PC-9 (cell line): ENCODE results near the gene MSI2. TPM values are rescaled to one million over a fixed set of nuclear protein-coding genes. Genes with fewer than 3 reads are reported as not detected.
A peak's percentile ranks its signal among the peaks of the same experiment; 100 is the strongest.

Experiments used
- BruUV-seq: library from RNA; stranded (reverse); fragments of 400-500 nt; replicated peaks from 2 replicates; lab custom pipeline; 2021; lab: Mats Ljungman, UMichigan
- CTCF ChIA-PET: fragments of 300-600 bp; sonication (Branson Sonifier 250); formaldehyde crosslinking; loops from one replicate; lab custom pipeline; 2022; ENCODE audit warnings: antibody characterized with exemption; lab: Charles Lee
- POLR2A ChIA-PET: fragments of 300-600 bp; sonication (Branson Sonifier 250); formaldehyde crosslinking; loops from one replicate; lab custom pipeline; 2022; ENCODE audit warnings: antibody characterized with exemption; ENCODE audit not compliant: unreplicated experiment; lab: Charles Lee
- DNase-seq, 2 experiments: peaks; one replicate each; pipeline versions ENCODE4 v3.0.0 to v3.0.0-alpha.2; 2015 to 2022; ENCODE audit warnings: mixed read lengths in 1 of 2
- H2AFZ ChIP-seq: fragments of 200-600 bp; sonication (generic); 2 replicates; pipeline ENCODE4 v1.8.1; 2017; ENCODE audit warnings: antibody characterized with exemption
- H3F3A ChIP-seq: fragments of 200-600 bp; sonication (generic); 2 replicates; pipeline ENCODE4 v1.8.1; 2017; ENCODE audit warnings: antibody characterized with exemption, mild to moderate bottlenecking, low read depth; ENCODE audit not compliant: insufficient read depth
- H3K27ac ChIP-seq: fragments of 200-600 bp; sonication (generic); 2 replicates; pipeline ENCODE4 v1.6.1; 2016; ENCODE audit warnings: mixed run types
- H3K27me3 ChIP-seq: fragments of 200-600 bp; sonication (generic); 2 replicates; pipeline ENCODE4 v1.6.1; 2016; ENCODE audit warnings: low read depth, mixed run types; ENCODE audit not compliant: insufficient read depth
- H3K36me3 ChIP-seq: fragments of 200-600 bp; sonication (generic); 2 replicates; pipeline ENCODE4 v1.6.1; 2016; ENCODE audit warnings: low read depth, mixed run types
- H3K4me1 ChIP-seq: fragments of 200-600 bp; sonication (generic); replicated peaks from 2 replicates; pipeline ENCODE4 v1.6.1; 2016; ENCODE audit warnings: mixed run types; ENCODE audit not compliant: insufficient read depth
- H3K4me2 ChIP-seq: fragments of 200-600 bp; sonication (generic); 2 replicates; pipeline ENCODE4 v1.6.1; 2017; ENCODE audit warnings: mixed run types
- H3K4me3 ChIP-seq: fragments of 200-600 bp; sonication (generic); 2 replicates; pipeline ENCODE4 v1.6.1; 2016; ENCODE audit warnings: mixed run types
- H3K79me2 ChIP-seq: fragments of 200-600 bp; sonication (generic); 2 replicates; pipeline ENCODE4 v1.6.1; 2017; ENCODE audit warnings: low read depth, mixed run types
- H3K9me2 ChIP-seq: fragments of 200-600 bp; sonication (generic); 2 replicates; pipeline ENCODE4 v1.8.1; 2017; ENCODE audit warnings: mild to moderate bottlenecking; ENCODE audit not compliant: insufficient read depth
- H3K9me3 ChIP-seq: fragments of 200-600 bp; sonication (generic); 2 replicates; pipeline ENCODE4 v1.8.1; 2016; ENCODE audit warnings: low read depth; ENCODE audit not compliant: insufficient read depth
- H4K20me1 ChIP-seq: fragments of 200-600 bp; sonication (generic); 2 replicates; pipeline ENCODE4 v1.8.1; 2017; ENCODE audit not compliant: insufficient read depth
- CTCF ChIP-seq: fragments of 200-600 bp; sonication (generic); conservative IDR thresholded peaks from 2 replicates; pipeline ENCODE4 v1.6.1; 2017; ENCODE audit warnings: mixed run types, antibody characterized with exemption, mild to moderate bottlenecking, moderate library complexity
- EZH2 ChIP-seq: fragments of 200-600 bp; sonication (generic); IDR thresholded peaks from 2 replicates; pipeline ENCODE4 v1.8.0; 2017; ENCODE audit warnings: antibody characterized with exemption, low read depth
- intact Hi-C: fragments of 100-400 bp; cut with micrococcal nuclease; formaldehyde crosslinking; loops from one replicate; pipeline ENCODE4 v1.10.0; 2022; ENCODE audit not compliant: unreplicated experiment
- total RNA-seq: library from RNA; stranded (reverse); gene quantifications from 2 replicates; pipeline ENCODE4 v1.2.3, GENCODE V29; 2021

The MSI2 gene
- total RNA-seq, 1 experiment from 2014 or later = 15.7 TPM

- CTCF ChIA-PET = interaction anchor here (0.6 kb wide), 1 partner anchor 22 kb away, joined by 3 read pairs; no protein-coding TSS in a partner anchor
- intact Hi-C loops = no loop called here
- no peaks in the 10 kb centered on the region for H3K9me3 ChIP-seq
- POLR2A ChIA-PET = no interaction called here
- no peaks in the 10 kb centered on the region for H3K36me3 ChIP-seq
- peaks cover 33% of the 10 kb centered on the region; the same call in 1 of the 2 replicates for H3K27me3 ChIP-seq
- no peak overlapping the region for H2AFZ ChIP-seq
- no peak overlapping the region for H3K4me2 ChIP-seq
- no peak overlapping the region for H3K27ac ChIP-seq
- no peaks in the 10 kb centered on the region for H3K9me2 ChIP-seq
- TF ChIP-seq EZH2 (no peak), CTCF (no peak)
- H3F3A ChIP-seq = no peaks in the 10 kb centered on the region
- no peaks in the 10 kb centered on the region for H4K20me1 ChIP-seq
- BruUV-seq = no TSS peak
- no peaks in the 10 kb centered on the region for H3K79me2 ChIP-seq
- H3K4me3 ChIP-seq = no peak overlapping the region
- peak in 1 of 2 experiments; percentile 21 for DNase-seq
- H3K4me1 ChIP-seq = no peaks in the 10 kb centered on the region
Observed at GRCh38 chr17:57490111-57490845, 234.0 kb downstream of the MSI2 start.

- no peak overlapping the region for H2AFZ ChIP-seq
- H3K9me3 ChIP-seq = no peaks in the 10 kb centered on the region
- no peaks in the 10 kb centered on the region for H4K20me1 ChIP-seq
- ChIA-PET POLR2A (interaction anchor here (0.7 kb wide), 1 partner anchor 41 kb away, joined by 4 read pairs; no protein-coding TSS in a partner anchor), CTCF (no interaction called here)
- H3K4me3 ChIP-seq = no peak overlapping the region
- no peaks in the 10 kb centered on the region for H3K9me2 ChIP-seq
- H3F3A ChIP-seq = no peaks in the 10 kb centered on the region
- peaks cover 37% of the 10 kb centered on the region; the same call in 1 of the 2 replicates for H3K27me3 ChIP-seq
- no peak overlapping the region for H3K4me2 ChIP-seq
- no peaks in the 10 kb centered on the region for H3K4me1 ChIP-seq
- no peak for TF ChIP-seq EZH2
- TF ChIP-seq CTCF = no peak
- no peak overlapping the region for H3K27ac ChIP-seq
- intact Hi-C loops = no loop called here
- H3K79me2 ChIP-seq = no peaks in the 10 kb centered on the region
- H3K36me3 ChIP-seq = no peaks in the 10 kb centered on the region
- BruUV-seq = no TSS peak
- peak in 1 of 2 experiments; percentile 22 for DNase-seq
Observed at GRCh38 chr17:57490890-57491289, 234.6 kb downstream of the MSI2 start.

- Histone ChIP-seq H3K4me1 (no peaks in the 10 kb centered on the region), H3K4me3 (no peak overlapping the region), H3K9me3 (no peaks in the 10 kb centered on the region), H3K79me2 (no peaks in the 10 kb centered on the region), H3K4me2 (no peak overlapping the region), H3K27ac (no peak overlapping the region), H2AFZ (no peak overlapping the region), H3K9me2 (no peaks in the 10 kb centered on the region), H4K20me1 (no peaks in the 10 kb centered on the region), H3F3A (no peaks in the 10 kb centered on the region), H3K27me3 (peaks cover 37% of the 10 kb centered on the region; the same call in 1 of the 2 replicates), H3K36me3 (no peaks in the 10 kb centered on the region)
- BruUV-seq = no TSS peak
- TF ChIP-seq EZH2 = no peak
- TF ChIP-seq CTCF = no peak
- intact Hi-C loops = no loop called here
- CTCF ChIA-PET = no interaction called here
- POLR2A ChIA-PET = no interaction called here
- no peak for DNase-seq
Observed at GRCh38 chr17:57493171-57493570, 236.8 kb downstream of the MSI2 start.
